GM20431 (cell line): Measurements from ENCODE around the gene MAN2B1.
"Not testable (repeated sequence)": the region's sequence is repeated elsewhere in the genome, so short reads cannot be mapped to it uniquely, and the experiment has no call there.

Source experiments
- in situ Hi-C: fragments of 300-500 bp; cut with MseI, MboI; formaldehyde crosslinking; loops from one replicate; pipeline ENCODE4 v1.15.0; 2020; ENCODE audit warnings: low sequenced_read_pairs; ENCODE audit not compliant: unreplicated experiment

The MAN2B1 gene

GRCh38 chr19:12665281-12665573 lies 1.3 kb downstream of the MAN2B1 start:
- in situ Hi-C loops, result no loop called here

- in situ Hi-C loops, result no loop called here
These were observed 1.9 kb downstream of the MAN2B1 start for GRCh38 chr19:12664406-12665280.

DNA sequence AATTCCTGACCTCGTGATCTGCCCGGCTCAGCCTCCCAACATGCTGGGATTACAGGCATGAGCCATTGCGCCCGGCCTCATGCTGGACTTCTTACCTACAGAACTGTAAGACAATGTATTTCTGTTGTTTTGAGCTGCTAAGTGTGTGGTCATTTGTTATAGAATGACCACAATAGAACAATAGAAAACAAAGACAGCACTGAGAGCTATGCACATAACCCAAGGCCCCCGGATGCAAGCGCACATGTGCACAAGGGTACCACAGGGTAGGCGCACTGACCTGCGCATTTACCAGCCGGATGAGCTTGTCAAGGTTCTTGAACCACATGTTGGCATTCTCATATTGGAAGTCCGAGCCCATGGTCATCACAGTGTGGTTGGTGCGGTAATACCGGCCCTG lies 5.6 kb downstream of the MAN2B1 start:
- in situ Hi-C loops, result no loop called here

DNA sequence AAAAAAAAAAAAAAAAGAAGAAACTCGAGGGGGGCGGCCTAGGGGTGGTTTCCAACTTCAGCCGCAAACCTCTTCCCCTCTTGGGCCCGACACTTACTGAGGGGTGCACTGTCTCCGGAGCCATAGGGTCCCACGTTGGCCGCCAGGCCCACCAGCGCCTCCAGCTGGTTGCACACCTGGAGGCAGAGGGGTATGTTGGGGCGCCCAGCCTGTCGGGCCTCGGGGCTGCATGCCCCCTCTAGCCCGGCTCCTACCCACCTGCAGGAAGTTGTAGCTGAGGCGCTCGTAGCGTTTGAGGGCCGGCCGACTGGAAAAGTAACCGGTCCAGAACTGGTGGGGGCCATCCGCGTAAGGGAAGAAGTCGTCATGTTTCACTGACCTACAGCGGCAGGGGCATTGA lies 8.6 kb downstream of the MAN2B1 start:
- in situ Hi-C loops, result no loop called here

GRCh38 chr19:12656899-12657571 lies 9.5 kb downstream of the MAN2B1 start:
- in situ Hi-C loops, result no loop called here

- in situ Hi-C loops, result no loop called here
These were observed 11.0 kb downstream of the MAN2B1 start for GRCh38 chr19:12655546-12655945.

- in situ Hi-C loops, result no loop called here
These were observed 14.3 kb downstream of the MAN2B1 start for GRCh38 chr19:12652219-12652618.

DNA sequence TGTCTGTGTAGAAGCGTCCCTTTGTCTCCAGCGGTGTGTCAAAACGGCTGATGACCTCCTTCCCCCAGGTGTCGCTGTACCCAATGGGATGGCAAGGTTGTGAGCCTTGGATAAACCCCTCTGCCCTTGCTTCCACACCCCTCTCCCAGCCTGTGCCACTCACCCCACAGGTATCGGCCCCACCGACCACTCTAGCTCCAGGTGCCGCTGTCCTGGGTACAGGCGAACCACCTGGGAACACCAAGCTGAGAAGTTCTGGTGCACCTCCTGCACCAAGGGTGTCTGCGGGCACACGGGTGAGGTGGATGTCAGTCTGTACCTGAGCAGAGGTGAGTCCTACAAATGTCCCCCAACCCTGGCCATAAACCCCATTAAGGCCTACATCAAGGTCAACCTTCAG lies 16.6 kb downstream of the MAN2B1 start:
- in situ Hi-C loops, result no loop called here

DNA sequence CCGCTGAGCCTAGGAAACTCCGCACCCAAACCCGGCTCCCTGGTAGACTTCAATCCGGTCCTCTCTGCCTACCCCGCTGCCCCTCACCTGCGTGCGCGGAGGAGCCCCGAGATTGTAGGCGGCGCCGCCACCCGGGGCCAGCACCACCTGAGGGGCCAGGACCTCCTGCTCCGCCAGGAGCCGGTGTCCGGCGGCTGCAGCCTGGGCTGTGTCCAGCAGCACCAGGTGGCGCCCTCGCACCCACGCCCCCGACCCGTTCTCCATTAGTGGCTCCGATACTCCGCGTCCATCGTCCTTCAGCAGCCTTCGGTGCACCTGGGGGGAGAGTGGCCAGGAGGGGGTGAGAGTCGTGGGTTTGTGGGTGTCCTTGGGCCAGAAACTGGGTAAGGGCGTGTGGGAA lies 18.5 kb downstream of the MAN2B1 start:
- in situ Hi-C loops, result no loop called here

- in situ Hi-C loops, result no loop called here
These were observed 19.0 kb downstream of the MAN2B1 start for GRCh38 chr19:12647490-12648071.

DNA sequence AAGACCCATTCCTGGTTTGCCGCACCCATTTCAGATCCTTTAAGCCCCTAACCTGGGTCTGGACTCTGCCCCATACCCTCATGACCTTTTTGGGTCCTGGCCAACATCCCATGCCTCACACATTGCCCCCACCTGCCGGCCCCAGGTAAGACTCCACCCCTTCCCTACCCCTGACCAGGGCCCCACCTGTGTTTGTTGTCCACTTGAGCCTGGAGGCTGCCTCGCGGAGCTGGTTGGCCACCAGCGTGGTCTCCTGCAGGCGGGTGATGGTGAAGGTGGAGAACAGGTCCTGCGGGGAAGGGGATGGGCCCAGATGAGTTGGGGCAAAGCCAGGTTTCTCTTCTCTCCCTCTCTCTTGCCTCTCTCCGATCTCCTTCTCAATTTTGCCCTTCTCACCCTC lies 19.5 kb downstream of the MAN2B1 start:
- in situ Hi-C loops, result no loop called here

GRCh38 chr19:12646551-12646950 lies 20.0 kb downstream of the MAN2B1 start:
- in situ Hi-C loops, result no loop called here

- in situ Hi-C loops, result not testable (repeated sequence)
These were observed 22.8 kb downstream of the MAN2B1 start for GRCh38 chr19:12643716-12644115.

DNA sequence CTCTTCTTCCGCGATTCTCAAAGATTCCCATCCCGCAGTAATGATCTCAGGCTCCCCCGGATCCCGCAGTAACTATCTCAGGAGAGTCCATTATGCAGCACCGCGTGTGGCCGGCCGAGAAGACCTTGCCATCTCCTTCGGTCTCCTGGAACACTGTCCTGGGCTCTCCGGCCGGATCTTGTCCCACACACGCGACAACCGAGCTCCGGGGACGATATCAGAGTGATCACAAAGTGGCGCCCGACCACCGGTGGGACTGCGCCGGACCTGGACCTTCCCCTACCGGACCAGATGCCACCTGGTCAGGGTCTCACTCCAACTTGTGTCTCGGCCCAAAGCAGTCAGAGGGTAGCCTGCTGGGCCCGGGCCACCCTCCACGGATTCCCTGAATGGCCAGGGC lies 24.0 kb downstream of the MAN2B1 start:
- in situ Hi-C loops, result no loop called here

- in situ Hi-C loops, result no loop called here
These were observed 25.1 kb downstream of the MAN2B1 start for GRCh38 chr19:12641456-12641855.

DNA sequence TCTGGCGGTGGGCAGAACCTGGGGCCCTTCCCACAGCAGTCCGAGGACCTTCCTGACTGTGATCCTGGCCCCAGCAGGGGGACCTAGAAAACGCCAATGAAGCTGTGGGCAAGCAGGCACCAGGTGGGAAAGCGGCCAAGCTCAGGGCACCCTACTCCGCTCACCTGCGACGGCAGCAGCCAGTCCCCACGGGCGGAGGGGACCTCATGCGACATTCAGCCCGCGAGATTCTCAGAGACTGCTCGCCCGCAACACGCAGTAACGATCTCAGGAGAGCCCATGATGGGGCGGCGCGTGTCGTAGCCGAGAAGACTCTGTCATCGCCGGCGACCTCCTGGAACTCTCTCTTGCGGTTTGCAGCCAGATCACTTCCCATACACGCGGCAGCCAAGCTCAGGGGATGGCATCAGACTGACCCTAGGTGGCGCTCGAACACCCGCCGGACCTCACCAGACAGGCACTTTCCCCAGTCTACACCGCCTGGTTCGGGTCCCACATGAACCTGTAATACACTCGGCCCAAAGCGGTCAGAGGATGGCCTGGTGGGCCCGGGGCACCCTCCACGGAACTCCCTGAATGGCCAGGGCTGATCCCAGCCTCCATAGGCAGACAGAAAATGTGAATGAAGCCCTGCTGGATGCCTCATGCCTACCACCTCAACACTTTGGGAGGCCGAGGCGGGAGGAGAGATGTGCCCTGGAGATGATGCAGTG lies 26.5 kb downstream of the MAN2B1 start:
- in situ Hi-C loops, result no loop called here

DNA sequence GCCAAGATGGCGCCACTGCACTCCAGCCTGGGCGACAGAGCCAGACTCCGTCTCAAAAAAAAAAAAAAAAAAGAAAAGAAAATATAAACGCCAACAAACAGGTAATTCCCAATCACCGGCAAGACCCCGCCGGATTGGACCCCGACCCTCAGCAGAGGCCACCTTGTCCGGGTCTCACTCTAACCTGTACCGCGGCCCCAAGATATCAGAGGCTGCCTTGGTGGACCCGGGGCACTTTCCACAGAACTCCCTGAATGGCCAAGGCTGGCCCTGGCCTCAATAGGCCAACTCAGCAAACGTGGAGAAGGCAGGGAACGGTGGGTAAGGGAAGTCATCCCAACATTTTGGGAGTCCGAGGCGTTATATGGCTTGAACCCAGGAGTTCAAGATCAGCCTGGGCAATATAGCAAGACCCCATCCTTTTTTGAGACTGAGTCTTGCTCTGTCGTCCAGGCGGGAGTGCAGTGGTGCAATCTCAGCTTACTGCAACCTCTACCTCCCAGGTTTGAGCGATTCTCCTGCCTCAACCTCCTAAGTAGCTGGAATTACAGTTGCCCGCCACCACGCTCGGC lies 27.8 kb downstream of the MAN2B1 start:
- in situ Hi-C loops, result no loop called here

GRCh38 chr19:12636631-12637030 lies 29.9 kb downstream of the MAN2B1 start:
- in situ Hi-C loops, result no loop called here

- in situ Hi-C loops, result no loop called here
These were observed 37.3 kb downstream of the MAN2B1 start for GRCh38 chr19:12629215-12629614.
